C4-2B (cell line): ENCODE measurements around the gene GIT2.

Experiments
- CTCF ChIP-seq: fragments of 450-650 bp; conservative IDR thresholded peaks from 2 replicates; pipeline ENCODE4 v1.5.1; 2017; ENCODE audit warnings: mild to moderate bottlenecking
- ZFX ChIP-seq: fragments of 450-650 bp; IDR thresholded peaks from 2 replicates; pipeline ENCODE4 v1.6.1; 2017

- no peak for TF ChIP-seq CTCF
- no peak for TF ChIP-seq ZFX
These were observed 16.5 kb upstream of the GIT2 start for GRCh38 chr12:110012659-110013058.
